Omental fat pad (tissue), 4 donors: ENCODE results near the gene ELP4. TPM values are rescaled to one million over a fixed set of nuclear protein-coding genes. Genes with fewer than 3 reads are reported as not detected.

Experiments
- ATAC-seq: fragments of 150-250 bp; one replicate; pipeline ENCODE4 v1.9.1; 2016; ENCODE audit warnings: mild to moderate bottlenecking, moderate library complexity; ENCODE audit not compliant: low FRiP score
- DNase-seq: peaks from one replicate; pipeline ENCODE4 v3.0.0-alpha.2; 2019; ENCODE audit warnings: low spot score
- CTCF ChIP-seq, 3 donors: fragments of 450-650 bp; IDR thresholded peaks; one replicate each; pipeline ENCODE4 v1.5.1; 2016 to 2017; ENCODE audit warnings: antibody characterized with exemption in 3 of 3, mild to moderate bottlenecking in 3 of 3, moderate library complexity in 2 of 3
- total RNA-seq, 4 donors: library from RNA; depleted of rRNA; stranded (reverse); fragments of >200 nt; gene quantifications; one replicate each; pipeline ENCODE4 v1.1.0, GENCODE V29; 2016

Gene ELP4
- total RNA-seq, 4 donors from 2014 or later: 14.1 to 32.0 (median 20.8) TPM

GRCh38 chr11:31641477-31642062, 132.0 kb downstream of the ELP4 start:
- TF ChIP-seq CTCF (IDR thresholded peaks at IDR 0.05): no peak
- no peak for DNase-seq
- ATAC-seq: no peak

- ATAC-seq: no peak
- no peak for TF ChIP-seq CTCF (IDR thresholded peaks at IDR 0.05)
- DNase-seq: no peak
Measured at GRCh38 chr11:31643857-31644256, 134.3 kb downstream of the ELP4 start.

GRCh38 chr11:31645747-31646146, 136.2 kb downstream of the ELP4 start:
- DNase-seq (no peak), ATAC-seq (peak; percentile 71)
- TF ChIP-seq CTCF (IDR thresholded peaks at IDR 0.05): no peak

- DNase-seq: no peak
- ATAC-seq: no peak
- TF ChIP-seq CTCF (IDR thresholded peaks at IDR 0.05): no peak
Measured at GRCh38 chr11:31646216-31646615, 136.6 kb downstream of the ELP4 start.

DNA sequence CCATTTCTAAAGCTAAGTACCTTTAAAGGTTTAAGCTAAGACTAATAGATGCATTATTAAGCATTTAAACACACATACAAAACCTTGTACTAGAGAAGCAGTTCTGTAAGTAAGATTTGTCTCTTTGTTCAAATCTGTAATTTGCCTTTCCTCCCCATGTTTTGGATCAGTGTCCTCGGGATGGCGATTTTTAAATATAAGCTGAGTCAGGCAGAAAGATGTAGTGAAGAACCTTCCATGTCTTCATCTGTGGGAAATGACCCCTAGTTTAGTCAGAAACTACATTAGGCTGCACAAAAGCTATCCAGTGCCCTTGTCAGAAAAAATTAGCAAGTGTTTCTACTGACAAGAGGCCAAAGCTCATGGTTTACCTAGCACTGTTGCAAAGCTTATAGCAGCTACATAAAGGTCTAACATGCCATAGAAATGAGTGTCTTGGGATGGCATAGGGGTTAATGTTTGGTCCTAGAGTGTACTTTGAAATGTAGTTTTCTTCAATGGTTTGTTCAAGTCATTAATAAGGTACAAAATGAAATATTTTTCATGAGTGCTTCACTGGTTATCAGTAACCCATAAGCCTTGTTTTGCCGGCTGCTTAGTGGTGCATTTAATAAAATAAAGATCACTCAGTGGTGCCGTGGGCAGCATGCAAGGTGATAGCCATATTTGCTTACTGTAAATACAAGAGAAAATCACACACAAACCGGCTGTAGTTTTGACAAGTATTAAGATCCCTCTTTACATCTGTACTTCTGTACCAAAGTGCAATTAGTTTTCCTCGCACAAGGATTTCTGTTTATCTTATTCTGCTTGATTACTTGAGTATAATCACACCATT, 139.8 kb downstream of the ELP4 start:
- no peak for DNase-seq
- ATAC-seq: no peak
- no peak for TF ChIP-seq CTCF (IDR thresholded peaks at IDR 0.05)

- no peak for DNase-seq
- no peak for TF ChIP-seq CTCF (IDR thresholded peaks at IDR 0.05)
- no peak for ATAC-seq
Measured at GRCh38 chr11:31651208-31651607, 141.6 kb downstream of the ELP4 start.

- DNase-seq (no peak), ATAC-seq (no peak)
- no peak for TF ChIP-seq CTCF (IDR thresholded peaks at IDR 0.05)
Measured at GRCh38 chr11:31651822-31652221, 142.3 kb downstream of the ELP4 start.
